Mesenchymal stem cell (in vitro differentiated cells and primary cell): ENCODE measurements around the gene LARGE1.

Experiments used
- DNase-seq: peaks from one replicate; pipeline ENCODE4 v3.0.0-alpha.2; 2013
- H2AFZ ChIP-seq: one replicate; pipeline ENCODE4 v1.6.1; 2013; ENCODE audit warnings: low read depth, mild to moderate bottlenecking, control low read depth, inconsistent platforms, low read length, moderate library complexity
- H2AK5ac ChIP-seq: 2 replicates; pipeline ENCODE4 v1.6.1; 2013; ENCODE audit warnings: low read length, moderate library complexity, mild to moderate bottlenecking, inconsistent platforms; ENCODE audit not compliant: severe bottlenecking
- H2BK120ac ChIP-seq: one replicate; pipeline ENCODE4 v1.6.1; 2013; ENCODE audit warnings: low read depth, mild to moderate bottlenecking, inconsistent platforms, low read length, moderate library complexity
- H2BK12ac ChIP-seq, 2 experiments: one replicate each; pipeline ENCODE4 v1.6.1; 2013; ENCODE audit warnings: inconsistent platforms in 2 of 2, low read length in 2 of 2, mild to moderate bottlenecking in 2 of 2, moderate library complexity in 2 of 2, control low read depth in 1 of 2
- H2BK15ac ChIP-seq: one replicate; pipeline ENCODE4 v1.6.1; 2013; ENCODE audit warnings: mild to moderate bottlenecking, low read depth, inconsistent platforms; ENCODE audit not compliant: poor library complexity, severe bottlenecking
- H2BK5ac ChIP-seq: 2 replicates; pipeline ENCODE4 v1.6.1; 2013; ENCODE audit warnings: low read depth, mild to moderate bottlenecking, low read length, control low read depth, inconsistent platforms; ENCODE audit not compliant: poor library complexity, severe bottlenecking
- H3K14ac ChIP-seq, 2 experiments: one replicate each; pipeline ENCODE4 v1.6.1; 2013; ENCODE audit warnings: inconsistent platforms in 2 of 2, low read length in 2 of 2, control low read depth in 1 of 2, mild to moderate bottlenecking in 1 of 2, moderate library complexity in 1 of 2
- H3K18ac ChIP-seq, 2 experiments: one replicate each; pipeline ENCODE4 v1.6.1; 2013; ENCODE audit warnings: inconsistent platforms in 2 of 2, low read length in 2 of 2, control low read depth in 1 of 2, low read depth in 1 of 2, mild to moderate bottlenecking in 1 of 2
- H3K23ac ChIP-seq, 2 experiments: one replicate each; pipeline ENCODE4 v1.6.1; 2013; ENCODE audit warnings: inconsistent platforms in 2 of 2, low read length in 2 of 2, mild to moderate bottlenecking in 2 of 2, moderate library complexity in 2 of 2, control low read depth in 1 of 2
- H3K27ac ChIP-seq: 2 replicates; pipeline ENCODE4 v1.5.1; 2013; ENCODE audit warnings: mild to moderate bottlenecking, moderate library complexity, low read length, control low read depth, inconsistent platforms; ENCODE audit not compliant: poor library complexity, severe bottlenecking
- H3K27me3 ChIP-seq, 2 experiments: 2 replicates each; pipeline versions ENCODE4 v1.6.1 to v1.7.0; 2013; ENCODE audit warnings: low read length in 2 of 2, mild to moderate bottlenecking in 2 of 2, moderate library complexity in 2 of 2, control low read depth in 1 of 2, inconsistent platforms in 1 of 2; ENCODE audit not compliant: control insufficient read depth in 1 of 2, insufficient read depth in 1 of 2
- H3K36me3 ChIP-seq, 2 experiments: 2 replicates each; pipeline versions ENCODE4 v1.6.1 to v1.7.0; 2013; ENCODE audit warnings: low read length in 2 of 2, control low read depth in 1 of 2, inconsistent platforms in 1 of 2, low read depth in 1 of 2, mild to moderate bottlenecking in 1 of 2; ENCODE audit not compliant: insufficient read depth in 2 of 2, control insufficient read depth in 1 of 2
- H3K4ac ChIP-seq, 2 experiments: one replicate each; pipeline ENCODE4 v1.6.1; 2013; ENCODE audit warnings: inconsistent platforms in 2 of 2, low read length in 2 of 2, mild to moderate bottlenecking in 2 of 2, moderate library complexity in 2 of 2, control low read depth in 1 of 2, low read depth in 1 of 2
- H3K4me1 ChIP-seq: 2 replicates; pipeline ENCODE4 v1.6.1; 2013; ENCODE audit warnings: low read depth, low read length, control low read depth; ENCODE audit not compliant: control insufficient read depth, insufficient read depth
- H3K4me2 ChIP-seq: 2 replicates; pipeline ENCODE4 v1.6.1; 2013; ENCODE audit warnings: low read length, mild to moderate bottlenecking, inconsistent platforms; ENCODE audit not compliant: poor library complexity, severe bottlenecking
- H3K4me3 ChIP-seq, 2 experiments: 2 replicates each; pipeline versions ENCODE4 v1.5.1 to v1.7.0; 2013; ENCODE audit warnings: low read length in 2 of 2, mild to moderate bottlenecking in 2 of 2, control low read depth in 1 of 2, low read depth in 1 of 2; ENCODE audit not compliant: insufficient read depth in 1 of 2
- H3K79me1 ChIP-seq: replicated peaks from 2 replicates; pipeline ENCODE4 v1.6.1; 2013; ENCODE audit warnings: mild to moderate bottlenecking, control low read depth, low read length, inconsistent platforms; ENCODE audit not compliant: poor library complexity, severe bottlenecking
- H3K9ac ChIP-seq: 2 replicates; pipeline ENCODE4 v1.7.0; 2013; ENCODE audit warnings: mild to moderate bottlenecking, low read length, moderate library complexity
- H3K9me3 ChIP-seq: 2 replicates; pipeline ENCODE4 v1.7.0; 2013; ENCODE audit warnings: mild to moderate bottlenecking, low read length; ENCODE audit not compliant: control insufficient read depth
- H4K8ac ChIP-seq: one replicate; pipeline ENCODE4 v1.6.1; 2013; ENCODE audit warnings: inconsistent platforms, mild to moderate bottlenecking, low read length, moderate library complexity
- H4K91ac ChIP-seq: one replicate; pipeline ENCODE4 v1.6.1; 2013; ENCODE audit warnings: mild to moderate bottlenecking, low read length, inconsistent platforms
- WGBS: methylation state at CpG from one replicate; pipeline ENCODE4 v1.1.7; 2013; ENCODE audit warnings: mixed read lengths; 5-methylcytosine and 5-hydroxymethylcytosine counted together

The LARGE1 gene

DNA sequence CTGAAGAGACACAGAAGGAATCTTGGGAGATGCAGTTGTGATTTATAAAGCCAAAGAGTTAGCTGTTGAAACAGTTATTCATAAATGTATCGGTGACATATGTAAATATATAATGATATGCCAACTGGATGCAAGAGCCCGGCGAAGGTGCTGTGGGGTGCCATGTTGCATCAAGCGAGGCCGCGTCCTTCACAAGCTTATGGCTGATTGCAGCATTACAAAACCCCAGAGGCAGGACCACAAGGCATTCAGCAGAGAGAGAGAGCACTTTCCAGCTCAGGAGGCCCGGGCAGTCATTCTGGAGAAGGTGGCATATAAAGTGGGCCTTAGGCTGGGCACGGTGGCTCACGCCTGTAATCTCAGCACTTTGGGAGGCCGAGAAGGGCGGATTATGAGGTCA is 65.6 kb downstream of the LARGE1 start:
- peaks cover 4% of the 10 kb centered on the region for H3K79me1 ChIP-seq
- H3K9ac ChIP-seq = peak overlapping the region; percentile 87
- peak overlapping the region in 1 of 2 experiments; percentile 83 for H3K4me3 ChIP-seq
- peak overlapping the region in 1 of 2 experiments; percentile 37 for H3K4ac ChIP-seq
- no peak overlapping the region for H2BK5ac ChIP-seq
- peak overlapping the region in 1 of 2 experiments; percentile 9 for H2BK12ac ChIP-seq
- H3K9me3 ChIP-seq = no peaks in the 10 kb centered on the region
- no peaks in the 10 kb centered on the region for H3K36me3 ChIP-seq
- no peak overlapping the region for H3K4me2 ChIP-seq
- no peak overlapping the region for H3K23ac ChIP-seq
- H4K91ac ChIP-seq = no peak overlapping the region
- H3K4me1 ChIP-seq = peaks cover 3% of the 10 kb centered on the region
- over 99% methylated on average over 11 of the region's 11 CpGs for WGBS
- no peak for DNase-seq
- H2AFZ ChIP-seq = no peak overlapping the region
- peak overlapping the region; percentile 52 for H4K8ac ChIP-seq
- H3K18ac ChIP-seq = peak overlapping the region in 1 of 2 experiments; percentile 57
- H3K27me3 ChIP-seq = no peaks in the 10 kb centered on the region
- no peak overlapping the region for H3K14ac ChIP-seq
- H2AK5ac ChIP-seq = no peak overlapping the region
- H2BK120ac ChIP-seq = no peak overlapping the region
- no peak overlapping the region for H3K27ac ChIP-seq
- H2BK15ac ChIP-seq = no peak overlapping the region

DNA sequence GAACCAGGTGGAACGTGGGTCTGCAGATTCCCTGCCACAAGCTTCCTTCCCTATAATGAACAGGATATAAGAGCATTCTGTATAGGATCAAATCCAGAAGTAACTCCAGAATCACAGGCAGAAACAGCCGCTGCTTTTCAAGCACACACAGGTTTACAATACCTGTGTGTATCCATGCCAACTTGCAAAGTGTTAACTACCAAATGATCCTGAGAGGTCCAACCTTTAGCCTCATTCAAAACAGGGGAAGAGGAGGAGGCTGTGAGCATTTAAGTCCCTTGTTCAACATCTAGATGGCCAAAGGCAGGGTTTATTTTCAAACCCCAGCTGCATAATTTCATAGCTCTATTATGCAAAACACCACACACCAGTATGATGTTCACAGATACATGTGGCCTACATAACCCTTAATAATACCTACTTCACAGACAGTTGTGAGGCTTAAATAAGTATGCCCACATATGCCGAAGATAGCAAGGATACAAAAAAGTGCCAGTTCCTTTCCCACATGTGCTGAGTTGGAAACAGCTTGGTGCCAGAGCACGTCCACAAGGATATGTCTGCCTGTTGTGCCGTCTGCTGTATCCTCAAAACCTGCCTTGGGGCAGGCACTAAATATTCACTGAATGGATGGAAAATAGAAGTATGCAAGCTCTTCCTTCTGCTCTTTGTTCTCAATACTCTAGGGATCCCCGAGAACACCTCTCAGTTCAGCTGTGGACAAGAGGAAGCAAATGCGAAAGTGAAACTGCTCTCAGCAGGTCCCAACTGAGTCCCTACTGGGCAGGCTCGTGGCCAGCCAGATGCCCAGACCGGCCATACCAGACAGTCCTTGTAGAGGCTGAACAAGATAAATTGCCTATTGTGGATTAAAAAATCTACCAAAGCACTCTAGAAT is 66.8 kb downstream of the LARGE1 start:
- H3K27ac ChIP-seq = peak overlapping the region; percentile 78
- H3K4me2 ChIP-seq = peak overlapping the region; percentile 69
- H2BK12ac ChIP-seq = peak overlapping the region in 1 of 2 experiments; percentile 65
- peak overlapping the region in 1 of 2 experiments; percentile 61 for H3K23ac ChIP-seq
- H4K8ac ChIP-seq = peak overlapping the region; percentile 83
- H3K4ac ChIP-seq = peak overlapping the region; percentile 24 to 92
- no peaks in the 10 kb centered on the region for H3K36me3 ChIP-seq
- peak overlapping the region; percentile 88 for H4K91ac ChIP-seq
- H2AK5ac ChIP-seq = no peak overlapping the region
- H2BK15ac ChIP-seq = no peak overlapping the region
- peaks cover 3% of the 10 kb centered on the region for H3K4me1 ChIP-seq
- no peak overlapping the region for H2AFZ ChIP-seq
- no peaks in the 10 kb centered on the region for H3K9me3 ChIP-seq
- peak overlapping the region; percentile 14 for H2BK5ac ChIP-seq
- no peak overlapping the region for H3K14ac ChIP-seq
- peak overlapping the region; percentile 87 for H3K9ac ChIP-seq
- H3K27me3 ChIP-seq = no peaks in the 10 kb centered on the region
- H3K4me3 ChIP-seq = peak overlapping the region in 1 of 2 experiments; percentile 83
- 66% methylated on average over 8 of the region's 9 CpGs for WGBS
- H3K18ac ChIP-seq = peak overlapping the region; percentile 16 to 90
- DNase-seq = peak; percentile 89
- peak overlapping the region; percentile 54 for H2BK120ac ChIP-seq
- H3K79me1 ChIP-seq = peaks cover 4% of the 10 kb centered on the region

DNA sequence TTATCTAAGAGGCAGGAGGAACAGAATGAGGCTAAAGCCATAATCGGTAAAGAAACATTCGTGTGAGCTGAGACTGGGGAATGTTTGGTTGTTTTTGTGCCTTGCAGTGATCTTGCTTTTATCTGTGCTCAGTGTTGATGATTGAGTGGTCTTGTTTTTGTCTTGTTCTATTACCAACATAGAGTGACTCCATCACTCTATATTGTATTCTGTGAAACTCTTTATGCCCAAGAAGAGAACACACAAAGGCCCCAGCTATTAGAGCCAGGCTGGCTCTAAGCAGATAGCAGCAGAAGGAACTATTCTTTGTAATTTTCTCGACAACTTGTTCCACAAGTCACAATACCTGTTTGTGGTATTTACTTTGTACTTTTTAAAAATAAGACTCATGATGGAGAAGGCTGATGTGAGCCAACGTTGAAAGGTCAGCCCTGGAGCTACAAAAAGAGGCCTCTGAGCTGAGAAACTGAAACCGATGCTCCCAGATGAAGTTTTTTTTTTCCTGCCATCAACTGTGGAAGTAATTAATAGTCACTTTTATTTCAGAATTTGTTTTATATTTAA is 68.4 kb downstream of the LARGE1 start:
- Histone ChIP-seq H3K9ac (peak overlapping the region; percentile 0), H3K27ac (no peak overlapping the region), H2BK5ac (no peak overlapping the region), H2BK120ac (no peak overlapping the region), H4K91ac (no peak overlapping the region), H2BK15ac (no peak overlapping the region), H2AK5ac (no peak overlapping the region), H3K27me3 (no peaks in the 10 kb centered on the region), H2BK12ac (no peak overlapping the region), H3K18ac (no peak overlapping the region), H4K8ac (no peak overlapping the region), H2AFZ (no peak overlapping the region), H3K4me2 (no peak overlapping the region), H3K4ac (no peak overlapping the region), H3K79me1 (peaks cover 4% of the 10 kb centered on the region), H3K4me1 (peaks cover 5% of the 10 kb centered on the region), H3K14ac (no peak overlapping the region), H3K36me3 (no peaks in the 10 kb centered on the region), H3K4me3 (no peak overlapping the region), H3K9me3 (no peaks in the 10 kb centered on the region), H3K23ac (no peak overlapping the region)
- 73% methylated on average over 2 of the region's 5 CpGs for WGBS
- no peak for DNase-seq

DNA sequence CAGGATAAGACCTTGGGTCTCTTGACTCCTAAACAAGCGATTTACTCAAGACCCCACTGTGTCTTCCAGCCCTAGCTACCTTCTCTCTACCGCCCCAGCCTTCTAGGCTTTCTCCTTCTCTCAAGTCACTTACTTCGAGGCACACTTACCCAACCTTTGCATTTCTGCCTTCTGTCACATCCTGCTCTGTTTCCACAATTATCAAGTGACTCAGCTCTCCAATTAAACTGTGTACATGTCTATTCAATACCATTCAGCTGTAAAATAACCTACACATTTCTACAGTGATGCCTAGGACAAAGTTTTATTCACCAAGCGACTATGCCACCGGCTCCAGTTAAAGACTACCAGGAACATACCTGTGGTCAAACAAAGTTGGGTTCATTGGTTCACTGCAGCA is 69.0 kb downstream of the LARGE1 start:
- WGBS = 61% methylated on average over 5 of the region's 5 CpGs
- Histone ChIP-seq H2BK12ac (no peak overlapping the region), H3K4me3 (no peak overlapping the region), H2BK15ac (no peak overlapping the region), H3K9me3 (no peaks in the 10 kb centered on the region), H3K18ac (no peak overlapping the region), H3K9ac (no peak overlapping the region), H2AFZ (no peak overlapping the region), H3K27me3 (no peaks in the 10 kb centered on the region), H3K79me1 (peaks cover 4% of the 10 kb centered on the region), H3K4ac (no peak overlapping the region), H3K4me2 (no peak overlapping the region), H3K36me3 (no peaks in the 10 kb centered on the region), H3K4me1 (peaks cover 5% of the 10 kb centered on the region), H2AK5ac (no peak overlapping the region), H3K27ac (no peak overlapping the region), H2BK5ac (no peak overlapping the region), H3K23ac (no peak overlapping the region), H2BK120ac (no peak overlapping the region), H4K91ac (no peak overlapping the region), H3K14ac (no peak overlapping the region), H4K8ac (no peak overlapping the region)
- peak; percentile 68 for DNase-seq
